Forelimb muscle (tissue), 1 donor: ENCODE data around the gene MLF2. TPM values are rescaled to one million over a fixed set of nuclear protein-coding genes. Genes with fewer than 3 reads are reported as not detected.

Experiments
- polyA plus RNA-seq: library from polyadenylated mRNA; unstranded; fragments of 120-200 nt; gene quantifications from one replicate; pipeline ENCODE4 v1.2.1, GENCODE V29; 2013; ENCODE audit not compliant: insufficient read length

MLF2 gene
- polyA plus RNA-seq, 1 donor, result 130 TPM

Other genes with a start within 250 kb of the MLF2 start
- 5,430 TPM for gene GAPDH, start 218.6 kb downstream of the MLF2 start, polyA plus RNA-seq
- 34.7 TPM for gene IFFO1, start 197.1 kb downstream of the MLF2 start, polyA plus RNA-seq
- gene NOP2, start 184.8 kb downstream of the MLF2 start, polyA plus RNA-seq, result 26.0 TPM
- 158 TPM for gene CHD4, start 145.8 kb downstream of the MLF2 start, polyA plus RNA-seq
- gene LPAR5, start 117.2 kb downstream of the MLF2 start, polyA plus RNA-seq, result 1.1 TPM
- 2.0 TPM for gene ACRBP, start 105.7 kb downstream of the MLF2 start, polyA plus RNA-seq
- 46.6 TPM for gene ING4, start 90.0 kb downstream of the MLF2 start, polyA plus RNA-seq
- 47.0 TPM for gene ZNF384, start 63.8 kb downstream of the MLF2 start, polyA plus RNA-seq
- gene PIANP, start 52.3 kb downstream of the MLF2 start, polyA plus RNA-seq, result 3.2 TPM
- 63.3 TPM for gene COPS7A, start 29.1 kb downstream of the MLF2 start, polyA plus RNA-seq
- 373 TPM for gene PTMS, start 13.2 kb upstream of the MLF2 start, polyA plus RNA-seq
- gene LAG3, start 19.4 kb upstream of the MLF2 start, polyA plus RNA-seq, result 0.70 TPM
- 5.6 TPM for gene CD4, start 36.4 kb upstream of the MLF2 start, polyA plus RNA-seq
- 16.8 TPM for gene GPR162, start 68.7 kb upstream of the MLF2 start, polyA plus RNA-seq
- 40.3 TPM for gene P3H3, start 75.3 kb upstream of the MLF2 start, polyA plus RNA-seq
- 32.4 TPM for gene GNB3, start 87.8 kb upstream of the MLF2 start, polyA plus RNA-seq
- gene CDCA3, start 98.1 kb upstream of the MLF2 start, polyA plus RNA-seq, result 17.5 TPM
- 62.2 TPM for gene USP5, start 99.0 kb upstream of the MLF2 start, polyA plus RNA-seq
- 1,115 TPM for gene TPI1, start 114.4 kb upstream of the MLF2 start, polyA plus RNA-seq
- 8.9 TPM for gene SPSB2, start 120.2 kb upstream of the MLF2 start, polyA plus RNA-seq
- gene LRRC23, start 151.7 kb upstream of the MLF2 start, polyA plus RNA-seq, result 10.5 TPM
- 6.1 TPM for gene ENO2, start 161.4 kb upstream of the MLF2 start, polyA plus RNA-seq
- gene ATN1, start 174.8 kb upstream of the MLF2 start, polyA plus RNA-seq, result 70.4 TPM
- gene RNU7-1, start 190.7 kb upstream of the MLF2 start, polyA plus RNA-seq, result not detected
- 155 TPM for gene C12orf57, start 190.9 kb upstream of the MLF2 start, polyA plus RNA-seq
- 5.0 TPM for gene PTPN6, start 198.2 kb upstream of the MLF2 start, polyA plus RNA-seq
- 304 TPM for gene PHB2, start 217.5 kb upstream of the MLF2 start, polyA plus RNA-seq
- gene EMG1, start 217.8 kb upstream of the MLF2 start, polyA plus RNA-seq, result 28.8 TPM